B cell (primary cell): ENCODE measurements around the gene ELAPOR1. TPM values are rescaled to one million over a fixed set of nuclear protein-coding genes. Genes with fewer than 3 reads are reported as not detected.

Source experiments
- ATAC-seq: fragments of 200-7000 bp; cut with Tn5 transposase; one replicate; pipeline ENCODE4 v1.10.0; 2021; ENCODE audit warnings: low read depth, mild to moderate bottlenecking, moderate number of reproducible peaks, moderate library complexity
- CTCF ChIA-PET: fragments of 350-600 bp; sonication (Branson Sonifier 250); formaldehyde crosslinking; loops from one replicate; lab custom pipeline; 2021; ENCODE audit warnings: antibody characterized with exemption, inconsistent platforms; lab: Charles Lee
- POLR2A ChIA-PET: fragments of 350-600 bp; sonication (Branson Sonifier 250); formaldehyde crosslinking; loops from one replicate; lab custom pipeline; 2021; ENCODE audit warnings: antibody characterized with exemption; lab: Charles Lee
- DNase-seq: peaks from one replicate; pipeline ENCODE4 v3.0.0; 2013
- H2AFZ ChIP-seq: 2 replicates; pipeline ENCODE4 v1.6.1; 2012; ENCODE audit warnings: mild to moderate bottlenecking, low read depth, low read length; ENCODE audit not compliant: insufficient read depth, poor library complexity, severe bottlenecking
- H3K27ac ChIP-seq, 2 donors: 1 replicate in 1 of 2; 2 replicates in 1 of 2; pipeline ENCODE4 v1.5.1; 2012 to 2013; ENCODE audit warnings: low read length in 2 of 2, mild to moderate bottlenecking in 2 of 2, moderate library complexity in 1 of 2
- H3K27me3 ChIP-seq, 4 experiments: fragments of 200-600 bp in 1 of 4; sonication (generic) in 1 of 4; replicated peaks in 1 of 4; 1 replicate in 2 of 4; 2 replicates in 2 of 4; pipeline versions ENCODE4 v1.6.1 to v1.7.0; 2013 to 2016; ENCODE audit warnings: low read length in 3 of 4, mild to moderate bottlenecking in 2 of 4, mixed read lengths in 1 of 4, moderate library complexity in 1 of 4; ENCODE audit not compliant: insufficient read depth in 4 of 4, control insufficient read depth in 3 of 4; ENCODE audit errors: control extremely low read depth in 1 of 4
- H3K36me3 ChIP-seq, 2 experiments: replicated peaks in 1 of 2; 1 replicate in 1 of 2; 2 replicates in 1 of 2; pipeline versions ENCODE4 v1.6.1 to v1.7.1; 2013; ENCODE audit warnings: low read length in 1 of 2; ENCODE audit not compliant: insufficient read depth in 2 of 2, control insufficient read depth in 1 of 2; ENCODE audit errors: control extremely low read depth in 1 of 2, extremely low read depth in 1 of 2
- H3K4me1 ChIP-seq, 2 donors: fragments of 200-600 bp in 1 of 2; sonication (generic) in 1 of 2; 1 replicate in 1 of 2; 2 replicates in 1 of 2; pipeline versions ENCODE4 v1.5.1 to v1.6.1; 2013 to 2017; ENCODE audit warnings: low read length in 2 of 2; ENCODE audit not compliant: control insufficient read depth in 2 of 2, insufficient read depth in 2 of 2
- H3K4me2 ChIP-seq: replicated peaks from 2 replicates; pipeline ENCODE3; 2012; ENCODE audit warnings: mild to moderate bottlenecking, low read depth, low read length; ENCODE audit not compliant: poor library complexity, severe bottlenecking
- H3K4me3 ChIP-seq, 5 experiments: fragments of 200-600 bp in 1 of 5; sonication (generic) in 1 of 5; 1 replicate in 3 of 5; 2 replicates in 2 of 5; pipeline versions ENCODE4 v1.5.1 to v1.7.0; 2011 to 2016; ENCODE audit warnings: low read length in 4 of 5, mild to moderate bottlenecking in 4 of 5, low read depth in 2 of 5, control low read depth in 1 of 5, moderate library complexity in 1 of 5; ENCODE audit not compliant: insufficient read depth in 1 of 5; ENCODE audit errors: control extremely low read depth in 1 of 5, extremely low read depth in 1 of 5
- H3K79me2 ChIP-seq: fragments of 200-600 bp; sonication (generic); one replicate; pipeline ENCODE4 v1.6.0; 2016; ENCODE audit warnings: low read length; ENCODE audit not compliant: control insufficient read depth, insufficient read depth
- H3K9ac ChIP-seq: fragments of 200-600 bp; sonication (generic); 2 replicates; pipeline ENCODE4 v1.6.1; 2017; ENCODE audit warnings: mild to moderate bottlenecking, low read length, moderate library complexity
- H3K9me3 ChIP-seq, 3 donors: one replicate each; pipeline versions ENCODE4 v1.6.1 to v1.7.1; 2013; ENCODE audit warnings: low read length in 2 of 3; ENCODE audit not compliant: control insufficient read depth in 2 of 3, insufficient read depth in 1 of 3; ENCODE audit errors: control extremely low read depth in 1 of 3
- H4K20me1 ChIP-seq: 2 replicates; pipeline ENCODE4 v1.6.0; 2012; ENCODE audit warnings: mild to moderate bottlenecking, low read length; ENCODE audit not compliant: insufficient read depth, control insufficient read depth, poor library complexity, severe bottlenecking
- H3K27ac Mint-ChIP-seq: one replicate; pipeline ENCODE4 v1.8.0; 2021; ENCODE audit warnings: mixed read lengths
- H3K27me3 Mint-ChIP-seq: one replicate; pipeline ENCODE4 v1.8.0; 2021; ENCODE audit warnings: mixed read lengths
- H3K4me1 Mint-ChIP-seq: one replicate; pipeline ENCODE4 v1.8.0; 2021; ENCODE audit warnings: mixed read lengths
- H3K4me3 Mint-ChIP-seq: one replicate; pipeline ENCODE4 v1.8.0; 2021; ENCODE audit warnings: mixed read lengths
- H3K9me3 Mint-ChIP-seq: one replicate; pipeline ENCODE4 v1.8.0; 2022; ENCODE audit warnings: mixed read lengths; ENCODE audit not compliant: insufficient read depth
- EZH2 ChIP-seq: IDR thresholded peaks from 2 replicates; pipeline ENCODE4 v1.6.1; 2012; ENCODE audit warnings: borderline replicate concordance, low read depth, mild to moderate bottlenecking, moderate library complexity, low read length; ENCODE audit not compliant: insufficient read depth, poor library complexity, severe bottlenecking
- WGBS: methylation state at CpG from one replicate; pipeline ENCODE4 v1.1.5; 2013; ENCODE audit warnings: missing lambda C conversion rate; ENCODE audit not compliant: insufficient coverage; 5-methylcytosine and 5-hydroxymethylcytosine counted together
- intact Hi-C: fragments of 100-400 bp; cut with micrococcal nuclease; formaldehyde crosslinking; loops from one replicate; pipeline ENCODE4 v1.10.0; 2022
- polyA plus RNA-seq: library from polyadenylated mRNA; depleted of rRNA; stranded (reverse); fragments of >200 nt; gene quantifications from 2 replicates; pipeline ENCODE4 v1.2.3, GENCODE V29; 2012
- total RNA-seq, 2 donors: library from RNA; stranded (reverse); fragments of 120-200 nt in 1 of 2; gene quantifications; 1 replicate in 1 of 2; 2 replicates in 1 of 2; pipeline versions ENCODE4 v1.2.3 to v1.2.4, GENCODE V29; 2013 to 2022
- TF ChIP-seq, protein P1 (sequence below): fragments of 200-600 bp; IDR thresholded peaks from one replicate; pipeline ENCODE4 v1.8.0; 2022; ENCODE audit warnings: antibody characterized with exemption, mild to moderate bottlenecking

ELAPOR1 gene
- total and polyA plus RNA-seq, 2 donors (not counting 1 experiment from before 2014, with no cell fraction given): 2.2 to 2.3 TPM

GRCh38 chr1:109089242-109090015, 24.5 kb upstream of the ELAPOR1 start:
- peak overlapping the region; percentile 99 for H3K4me2 ChIP-seq
- H4K20me1 ChIP-seq: no peaks in the 10 kb centered on the region
- TF ChIP-seq EZH2: no peak
- TF ChIP-seq, protein P1, sequence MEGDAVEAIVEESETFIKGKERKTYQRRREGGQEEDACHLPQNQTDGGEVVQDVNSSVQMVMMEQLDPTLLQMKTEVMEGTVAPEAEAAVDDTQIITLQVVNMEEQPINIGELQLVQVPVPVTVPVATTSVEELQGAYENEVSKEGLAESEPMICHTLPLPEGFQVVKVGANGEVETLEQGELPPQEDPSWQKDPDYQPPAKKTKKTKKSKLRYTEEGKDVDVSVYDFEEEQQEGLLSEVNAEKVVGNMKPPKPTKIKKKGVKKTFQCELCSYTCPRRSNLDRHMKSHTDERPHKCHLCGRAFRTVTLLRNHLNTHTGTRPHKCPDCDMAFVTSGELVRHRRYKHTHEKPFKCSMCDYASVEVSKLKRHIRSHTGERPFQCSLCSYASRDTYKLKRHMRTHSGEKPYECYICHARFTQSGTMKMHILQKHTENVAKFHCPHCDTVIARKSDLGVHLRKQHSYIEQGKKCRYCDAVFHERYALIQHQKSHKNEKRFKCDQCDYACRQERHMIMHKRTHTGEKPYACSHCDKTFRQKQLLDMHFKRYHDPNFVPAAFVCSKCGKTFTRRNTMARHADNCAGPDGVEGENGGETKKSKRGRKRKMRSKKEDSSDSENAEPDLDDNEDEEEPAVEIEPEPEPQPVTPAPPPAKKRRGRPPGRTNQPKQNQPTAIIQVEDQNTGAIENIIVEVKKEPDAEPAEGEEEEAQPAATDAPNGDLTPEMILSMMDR: no peak
- Mint-ChIP-seq H3K4me3 (peak overlapping the region; percentile 92), H3K9me3 (no peaks in the 10 kb centered on the region), H3K4me1 (peaks cover 33% of the 10 kb centered on the region), H3K27ac (peak overlapping the region; percentile 94), H3K27me3 (no peaks in the 10 kb centered on the region)
- peaks cover 25 to 28% of the 10 kb centered on the region in 2 donors for H3K4me1 ChIP-seq
- CTCF ChIA-PET: interaction anchor here (3.0 to 3.1 kb wide), 2 partner anchors 10 to 13 kb away, joined by 13 to 25 read pairs; partner anchors contain the start of gene TAF13
- intact Hi-C loops: loop anchor here (1.0 to 10.0 kb wide), 8 partner anchors 11 to 535 kb away; partner anchors contain the start of genes CLCC1, GPSM2, SARS1 and STXBP3
- peaks cover 0 to 17% (median 0%) of the 10 kb centered on the region in 3 donors for H3K9me3 ChIP-seq
- H3K36me3 ChIP-seq: peaks cover 0 to 6% of the 10 kb centered on the region in 2 experiments
- H3K9ac ChIP-seq: peak overlapping the region; percentile 99
- H3K27me3 ChIP-seq: no peaks in the 10 kb centered on the region
- 87% methylated on average over 13 of the region's 31 CpGs for WGBS
- peak overlapping the region; percentile 91 for H2AFZ ChIP-seq
- no peak for ATAC-seq
- POLR2A ChIA-PET: interaction anchor here (1.2 to 2.8 kb wide), 4 partner anchors 10 to 47 kb away, joined by 4 to 38 read pairs (median 14); partner anchors contain the start of genes TAF13 and WDR47
- peaks cover 36% of the 10 kb centered on the region for H3K79me2 ChIP-seq
- peak overlapping the region; percentile 96 to 98 for H3K27ac ChIP-seq
- DNase-seq: peak; percentile 31
- H3K4me3 ChIP-seq: peak overlapping the region in 4 of 5 experiments; percentile 88 to 99 (median 92)
